GM19240 (cell line): Measurements from ENCODE around the gene MAN2A2.
A peak's percentile ranks its signal among the peaks of the same experiment; 100 is the strongest.

ENCODE experiments used
- DNase-seq: peaks from one replicate; pipeline ENCODE4 v3.0.0; 2011; ENCODE audit warnings: low spot score; ENCODE audit not compliant: insufficient read length

The MAN2A2 gene

DNA sequence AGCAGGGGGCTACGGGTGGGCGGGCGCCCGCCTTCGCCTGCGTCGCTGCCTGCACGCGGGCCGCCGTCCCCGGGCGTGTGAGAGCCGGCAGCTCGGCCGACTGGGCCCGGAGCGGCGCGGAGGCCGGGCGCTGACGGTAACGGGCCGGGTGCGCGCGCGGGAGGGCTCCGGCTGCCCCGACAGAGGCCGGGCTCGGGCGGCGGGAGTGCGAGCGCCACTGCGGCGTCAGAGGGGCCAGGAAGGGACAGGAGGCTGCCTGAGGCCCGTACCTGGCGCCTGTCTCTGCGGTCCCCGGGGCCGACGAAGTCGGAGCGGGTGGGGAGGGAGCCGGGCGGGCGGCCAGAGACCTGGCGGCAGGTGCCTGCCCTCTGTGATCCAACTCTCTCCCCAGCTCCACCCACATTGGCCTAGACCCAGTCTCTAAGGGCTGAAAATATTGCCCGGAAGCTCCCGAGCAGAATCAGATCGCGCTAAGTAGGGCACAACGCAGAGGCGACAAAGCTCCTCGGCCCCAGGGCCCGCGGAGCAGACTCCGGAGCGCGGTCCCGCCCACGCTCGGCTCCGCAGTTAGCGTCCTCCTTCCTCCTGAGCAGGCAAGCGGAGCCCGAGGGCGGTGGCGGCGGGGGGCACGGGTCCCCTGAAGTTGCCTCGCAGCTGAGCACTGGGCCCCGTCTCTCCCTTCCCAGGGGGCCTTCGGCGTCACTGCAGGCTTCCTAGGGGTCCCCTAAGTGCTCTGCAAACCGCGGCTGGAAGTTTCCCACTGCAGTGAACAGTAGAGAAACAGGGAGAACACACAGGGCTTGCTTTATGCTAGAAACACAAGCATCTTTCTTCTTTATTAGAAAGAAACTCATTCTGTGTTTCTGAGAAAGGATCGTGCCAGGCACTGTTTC is at the start of gene MAN2A2:
MAN2A2 (plus strand) TSS at position 463 of the 893 bp plus-strand sequence. CDS start 906 bp downstream, outside the sequence.
- DNase-seq = peak; percentile 94

DNA sequence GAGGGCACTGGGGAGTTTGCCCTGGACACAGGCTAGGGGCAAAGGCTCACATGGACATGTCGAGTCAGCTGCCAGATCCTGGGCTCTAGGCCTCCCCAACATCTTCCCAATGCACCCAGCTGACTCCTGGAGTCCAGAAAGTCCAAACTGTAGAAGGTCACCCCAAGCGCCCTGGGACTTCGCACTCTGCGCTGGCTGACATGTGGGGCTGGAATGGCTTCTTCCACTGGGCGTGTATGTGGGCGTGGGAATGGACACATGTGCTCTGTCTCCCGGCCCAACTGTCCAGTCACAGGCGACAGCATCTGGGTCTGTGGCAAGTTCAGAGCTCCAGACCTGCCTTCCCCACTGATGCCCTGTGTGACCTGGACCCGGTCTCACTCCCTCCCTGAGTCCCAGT is 48.0 kb upstream of the MAN2A2 start:
- DNase-seq = no peak

DNA sequence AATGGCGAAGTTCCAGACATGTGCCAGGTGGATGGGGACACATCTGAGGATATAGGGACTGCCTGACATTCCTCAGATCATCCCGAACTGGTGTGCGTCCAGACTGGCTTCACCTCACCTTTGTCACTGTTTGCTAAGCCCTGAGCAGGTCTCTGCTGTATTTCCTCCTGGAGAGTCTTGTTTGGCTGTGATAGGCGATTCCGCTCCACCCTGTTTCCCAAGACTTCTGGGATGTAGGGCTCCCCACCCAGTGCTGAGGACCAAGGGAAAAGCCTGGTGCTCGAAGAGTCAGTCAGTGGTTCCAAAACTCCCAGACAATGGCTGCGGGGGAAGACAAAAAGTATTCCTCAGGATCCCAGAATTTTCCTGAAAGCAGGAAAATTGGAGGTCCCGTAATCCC is 45.8 kb upstream of the MAN2A2 start:
- no peak for DNase-seq

DNA sequence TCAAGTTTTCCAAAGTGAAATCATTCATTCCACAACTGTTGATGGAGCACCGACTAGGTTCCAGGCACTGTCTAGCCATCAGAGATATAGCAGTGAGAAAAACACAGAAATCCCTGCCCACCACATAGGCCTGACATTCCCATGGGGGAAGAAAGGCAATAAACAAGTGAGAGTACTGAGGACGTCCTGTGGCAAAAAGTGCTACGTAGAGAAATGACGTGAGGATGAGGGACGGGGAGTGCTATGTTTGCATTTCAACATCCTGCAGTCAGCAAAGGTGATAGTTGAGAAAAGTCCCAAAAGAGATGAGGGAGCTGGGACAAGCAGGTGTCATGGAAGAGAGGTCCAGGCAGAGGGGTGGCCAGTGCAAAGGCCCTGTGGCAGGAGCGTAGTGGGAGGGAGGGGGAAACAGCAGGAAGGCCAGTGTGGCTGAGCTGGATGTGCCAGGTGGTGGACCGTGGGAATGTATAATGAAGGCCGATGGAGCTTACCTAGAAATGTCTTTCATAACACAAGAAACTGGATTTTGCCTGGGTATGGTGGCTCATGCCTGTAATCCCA is 45.1 kb upstream of the MAN2A2 start:
- DNase-seq = no peak

DNA sequence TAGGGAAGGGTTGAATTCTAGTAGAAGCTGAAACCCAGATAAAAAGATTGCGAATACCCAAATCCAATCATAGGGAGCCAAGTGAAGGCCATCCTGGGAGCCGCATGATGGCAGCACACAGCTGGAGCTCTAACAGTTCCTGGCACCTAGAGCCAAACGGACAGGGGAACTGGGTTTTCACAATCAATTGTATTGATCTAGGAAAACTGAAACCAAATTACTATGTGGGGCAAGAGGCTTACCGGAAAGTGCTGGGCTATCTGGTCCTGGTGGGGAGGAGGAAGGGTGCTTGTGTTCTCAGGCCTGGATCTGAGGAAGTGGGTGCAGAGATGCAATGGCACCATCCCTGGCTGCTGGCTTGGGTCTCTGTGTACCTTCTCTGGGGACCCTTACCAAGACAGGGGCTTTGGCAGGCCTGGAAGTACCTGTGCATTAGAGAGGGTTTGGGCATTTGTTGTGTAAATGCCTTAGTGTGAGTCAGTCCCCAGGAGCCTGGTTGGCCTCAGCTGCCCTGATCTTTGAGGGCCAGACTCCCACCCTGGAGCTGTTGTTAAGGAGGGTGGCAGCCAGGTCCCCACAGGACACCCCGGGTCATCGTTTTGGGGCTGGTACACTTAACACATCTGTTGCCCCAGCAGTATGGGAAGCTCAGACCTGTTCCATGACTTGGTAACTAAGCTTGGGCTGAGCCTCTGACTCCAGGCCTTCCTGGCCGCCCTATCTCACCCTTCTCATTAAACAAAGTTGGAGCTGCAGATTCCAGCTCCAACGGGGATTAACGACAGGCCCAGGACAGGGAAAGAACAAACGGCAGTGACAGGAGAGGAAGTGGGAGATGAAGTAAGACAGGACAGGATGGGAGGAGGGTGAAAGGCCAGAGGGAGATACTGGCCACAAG is 43.6 kb upstream of the MAN2A2 start:
- no peak for DNase-seq

DNA sequence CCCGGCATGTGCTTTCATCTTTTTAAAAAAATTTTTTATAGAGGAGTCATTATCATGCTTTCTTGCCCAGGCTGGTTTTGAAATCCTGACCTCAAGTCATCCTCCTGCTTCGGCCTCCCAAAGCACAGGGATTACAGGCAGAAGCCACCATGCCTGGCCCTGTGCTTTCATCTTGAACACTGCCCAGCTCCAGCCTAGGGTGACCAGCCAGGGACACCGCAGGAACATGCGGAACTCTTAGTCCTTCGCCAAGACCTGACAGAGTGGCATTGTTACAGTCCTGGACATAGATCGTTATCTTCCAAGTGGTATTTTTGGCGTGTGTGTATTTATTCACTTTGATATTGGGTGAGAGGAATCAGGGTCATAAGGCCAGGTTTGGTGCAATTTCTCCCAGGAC is 42.7 kb upstream of the MAN2A2 start:
- DNase-seq = no peak

DNA sequence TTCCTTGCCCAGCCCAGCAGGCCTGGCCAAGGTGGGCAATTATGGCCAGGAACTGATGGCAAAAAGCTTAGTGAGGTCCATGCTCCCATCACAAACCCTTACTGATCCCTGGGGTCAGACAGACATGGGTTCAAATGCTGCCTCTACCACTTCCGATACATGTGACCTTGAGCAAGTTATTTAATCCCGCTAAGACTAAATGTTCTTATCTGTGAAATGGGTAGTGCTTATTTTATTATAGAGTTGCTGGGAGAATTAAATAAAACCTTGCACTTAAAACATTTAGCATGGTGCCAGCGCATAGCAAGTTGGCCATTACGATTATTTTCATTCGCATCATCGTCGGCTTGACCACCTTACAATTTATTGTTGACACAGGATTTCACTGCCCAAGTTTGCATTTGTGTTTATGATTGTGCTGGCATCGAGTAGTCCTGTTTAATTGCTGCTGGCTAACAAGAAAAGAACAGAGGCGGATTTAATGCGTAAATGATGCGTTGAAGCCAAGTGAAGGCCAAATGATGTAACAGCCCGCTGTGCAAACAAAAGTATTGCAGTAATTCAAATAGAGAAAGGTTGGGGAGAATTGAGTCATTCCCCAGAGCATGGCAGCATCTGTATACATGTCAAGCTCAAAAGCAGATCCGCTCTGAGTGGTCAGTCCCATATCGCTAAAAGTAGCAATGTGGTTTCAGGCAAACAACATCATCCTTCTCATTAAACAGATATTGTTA is 42.0 kb upstream of the MAN2A2 start:
- DNase-seq = no peak

DNA sequence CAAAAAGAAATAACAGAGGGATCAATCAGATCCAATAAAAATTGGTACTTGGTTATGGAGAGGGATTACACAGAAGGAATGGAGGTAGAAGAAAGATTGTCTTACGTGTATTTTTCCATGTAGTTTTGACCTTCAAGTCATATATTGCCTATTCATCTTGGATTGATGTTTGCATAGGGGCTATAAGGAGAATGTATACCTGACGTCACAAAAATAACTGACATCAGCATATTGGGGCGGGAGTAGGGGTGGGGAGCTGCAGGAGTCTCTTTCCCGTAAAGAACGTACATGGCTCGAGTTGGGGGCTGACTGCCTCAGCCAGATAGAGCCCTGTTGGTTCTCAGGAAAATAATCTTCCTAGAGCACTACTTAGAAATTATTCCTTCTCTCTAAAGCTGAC is 40.6 kb upstream of the MAN2A2 start:
- no peak for DNase-seq

DNA sequence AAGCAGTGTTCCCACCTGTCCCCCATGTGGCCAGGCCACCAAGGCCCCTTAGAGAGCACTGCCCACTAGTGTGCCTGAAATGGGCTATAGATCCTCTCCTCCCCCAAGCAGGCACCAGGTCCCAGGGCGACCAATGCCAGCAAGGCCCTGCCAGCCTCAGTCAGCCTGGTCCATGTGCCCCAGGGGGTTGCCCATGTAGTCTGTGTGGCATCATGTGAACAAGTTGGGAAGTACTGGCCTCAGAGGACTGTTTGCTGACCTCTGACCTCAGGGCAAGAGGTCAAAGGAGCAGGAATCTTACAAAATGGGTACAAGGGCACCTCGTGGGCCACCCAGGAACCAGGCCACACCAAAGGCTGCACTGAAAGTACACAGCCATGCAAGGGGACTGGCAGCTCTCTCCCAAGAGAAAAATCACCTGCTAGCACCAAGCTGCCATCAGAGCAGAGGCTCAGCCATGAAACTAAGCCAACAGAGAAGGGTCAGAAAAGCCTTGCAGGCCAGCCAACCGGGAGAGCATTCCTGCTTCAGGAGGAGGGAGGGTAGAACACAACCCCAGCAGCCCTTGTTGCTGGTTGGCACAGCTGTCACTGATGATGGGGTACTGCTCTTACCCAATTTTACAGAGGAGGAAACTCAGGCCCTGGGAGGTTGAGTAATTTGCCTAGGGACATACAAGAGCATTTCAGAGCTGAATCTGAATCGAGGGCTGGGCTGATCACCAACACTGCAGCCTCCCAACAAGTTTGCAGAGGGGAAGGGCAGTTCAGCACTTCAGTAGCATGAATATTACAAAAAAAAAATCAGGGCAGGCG is 39.9 kb upstream of the MAN2A2 start:
- no peak for DNase-seq

DNA sequence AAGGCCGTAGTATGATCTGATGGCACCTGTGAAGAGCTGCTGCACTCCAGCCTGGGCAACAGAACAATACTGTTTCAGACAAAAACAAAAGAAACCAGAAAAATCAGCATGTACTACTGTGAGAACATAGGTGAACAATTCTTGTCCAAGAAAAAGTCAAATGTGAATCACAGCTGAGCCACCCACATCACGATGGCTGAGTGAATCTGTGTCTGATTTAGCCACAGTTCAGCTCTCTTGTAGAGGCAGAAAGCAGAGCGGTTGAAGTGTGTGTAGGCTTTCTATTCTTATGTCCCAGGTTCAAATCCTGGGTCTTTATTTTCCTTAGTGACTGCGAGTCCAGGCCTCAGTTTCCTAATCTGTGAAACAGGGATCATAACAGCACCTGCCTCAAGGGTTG is 39.1 kb upstream of the MAN2A2 start:
- DNase-seq = no peak

DNA sequence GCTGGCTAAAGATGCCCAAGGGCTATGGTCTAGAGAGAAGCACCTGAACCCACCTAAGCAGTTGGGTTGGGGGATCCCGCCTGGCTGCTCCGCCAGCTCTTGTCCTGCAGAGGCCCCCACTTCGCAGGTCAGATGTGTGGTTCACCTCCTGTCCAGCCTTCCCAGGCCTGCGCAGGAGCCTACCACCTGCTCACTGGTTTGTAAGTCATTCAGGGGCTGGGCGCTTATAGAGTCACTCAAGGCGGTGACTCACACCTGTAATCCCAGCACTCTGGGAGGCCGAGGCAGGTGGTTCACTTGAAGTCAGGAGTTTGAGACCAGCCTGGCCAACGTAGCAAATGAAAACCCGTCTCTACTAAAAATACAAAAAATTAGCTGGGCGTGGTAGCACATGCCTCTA is 38.6 kb upstream of the MAN2A2 start:
- DNase-seq = no peak

DNA sequence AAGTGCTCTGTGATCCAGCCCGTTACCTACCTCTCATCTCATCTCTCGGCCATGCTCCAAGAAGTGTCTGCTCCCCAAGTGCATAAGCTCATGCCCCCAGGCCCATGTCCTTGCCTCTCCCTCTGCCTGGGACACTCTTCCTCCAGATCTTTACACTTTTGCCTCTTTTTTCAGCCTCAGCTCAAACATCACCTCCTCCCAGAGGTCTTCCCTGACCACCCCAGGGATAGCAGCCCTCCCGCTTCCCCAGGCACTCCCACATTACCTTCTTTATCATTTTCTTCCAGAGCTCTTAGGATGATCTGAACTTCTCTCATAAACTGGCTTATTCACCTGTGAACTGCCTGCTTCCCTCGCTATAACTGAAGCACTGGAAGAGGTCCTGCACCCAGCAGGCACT is 37.4 kb upstream of the MAN2A2 start:
- DNase-seq = no peak

DNA sequence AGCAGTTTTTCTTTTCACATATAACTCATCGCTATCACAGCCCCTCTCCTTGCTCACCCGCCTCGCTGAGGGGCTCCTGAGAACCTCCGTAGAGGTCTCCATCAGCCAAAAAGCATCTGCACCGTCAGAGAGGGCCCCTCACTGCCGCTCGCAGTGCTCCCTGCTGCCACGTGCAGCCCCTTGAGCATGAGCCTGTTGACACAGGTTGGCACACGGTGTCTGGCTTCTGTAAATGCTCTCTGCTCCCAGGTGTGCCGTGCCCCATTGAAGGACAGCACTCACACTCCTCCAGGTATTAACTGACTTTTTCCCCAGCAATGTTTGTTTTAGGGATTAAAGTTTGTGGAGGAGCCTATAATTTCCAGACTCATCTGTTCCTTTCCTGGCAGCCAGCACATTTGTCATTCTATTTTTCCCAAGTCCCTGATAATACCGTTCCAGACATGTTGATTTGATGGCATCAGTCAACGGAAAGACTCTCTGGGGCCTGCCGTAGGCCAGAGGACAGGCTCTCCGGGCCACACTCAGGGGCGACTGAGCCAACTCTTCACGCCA is 36.9 kb upstream of the MAN2A2 start:
- DNase-seq = no peak

DNA sequence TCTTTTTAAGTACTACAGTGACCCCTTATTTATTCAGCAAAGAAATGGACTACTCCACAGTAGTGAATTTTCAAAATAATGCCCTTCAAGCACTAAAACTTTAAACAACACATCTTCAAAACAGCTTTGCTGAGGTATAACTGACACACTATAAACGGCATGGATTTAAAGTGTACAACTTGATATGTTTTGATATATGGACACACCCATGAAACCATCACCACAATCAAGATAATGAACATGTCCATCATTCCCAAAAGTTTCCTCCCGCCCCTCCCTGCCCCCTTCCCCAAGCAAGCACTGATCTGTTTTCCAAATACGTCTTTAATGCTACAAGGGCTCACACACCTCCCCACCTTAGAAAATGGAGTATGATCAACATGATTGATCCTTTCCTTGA is 36.3 kb upstream of the MAN2A2 start:
- DNase-seq = no peak

DNA sequence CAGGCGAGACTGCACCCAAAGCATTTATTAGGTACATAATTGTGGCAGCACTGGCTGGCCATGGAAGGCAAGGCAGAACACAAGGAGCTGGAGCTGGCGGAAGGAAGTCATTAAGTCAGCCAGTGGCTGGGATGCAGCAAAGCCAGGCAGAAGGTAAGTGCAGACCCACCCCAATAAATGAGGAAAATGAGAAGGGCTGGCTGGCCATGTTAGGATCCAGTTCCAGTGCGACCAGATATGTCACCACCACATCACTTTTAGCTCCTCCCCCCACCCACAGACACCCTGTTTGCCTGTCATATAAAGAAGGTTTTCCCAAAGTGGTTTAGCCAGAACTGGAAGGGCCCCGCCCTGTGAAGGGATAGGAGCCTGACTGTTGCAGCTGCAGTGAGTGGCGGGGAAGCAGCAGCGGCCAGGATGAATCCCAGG is 34.8 kb upstream of the MAN2A2 start, which contains the start of gene FURIN:
FURIN (plus strand) TSS at position 328 of the 429 bp plus-strand sequence. CDS start 7,153 bp downstream, outside the sequence.
- DNase-seq = no peak

DNA sequence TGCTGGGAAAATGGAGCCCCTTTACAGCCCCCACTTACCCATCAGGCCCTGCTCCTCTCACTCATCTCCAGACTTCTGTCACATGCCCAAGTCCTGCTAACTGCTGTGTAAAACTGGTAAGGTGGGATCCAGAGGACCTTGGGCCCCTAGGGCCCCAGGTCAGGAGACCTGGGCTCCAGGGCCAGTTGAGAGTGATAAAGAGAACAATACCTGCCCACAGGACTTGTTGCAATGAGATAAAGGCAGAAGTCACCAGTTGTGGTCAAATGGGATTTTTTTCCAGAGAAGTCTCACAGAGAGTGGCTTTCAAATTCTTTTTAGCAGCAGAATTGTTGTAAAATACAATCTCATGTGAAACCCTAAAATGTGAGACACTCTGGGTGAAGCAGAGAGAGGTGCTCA is 34.0 kb upstream of the MAN2A2 start:
- no peak for DNase-seq

DNA sequence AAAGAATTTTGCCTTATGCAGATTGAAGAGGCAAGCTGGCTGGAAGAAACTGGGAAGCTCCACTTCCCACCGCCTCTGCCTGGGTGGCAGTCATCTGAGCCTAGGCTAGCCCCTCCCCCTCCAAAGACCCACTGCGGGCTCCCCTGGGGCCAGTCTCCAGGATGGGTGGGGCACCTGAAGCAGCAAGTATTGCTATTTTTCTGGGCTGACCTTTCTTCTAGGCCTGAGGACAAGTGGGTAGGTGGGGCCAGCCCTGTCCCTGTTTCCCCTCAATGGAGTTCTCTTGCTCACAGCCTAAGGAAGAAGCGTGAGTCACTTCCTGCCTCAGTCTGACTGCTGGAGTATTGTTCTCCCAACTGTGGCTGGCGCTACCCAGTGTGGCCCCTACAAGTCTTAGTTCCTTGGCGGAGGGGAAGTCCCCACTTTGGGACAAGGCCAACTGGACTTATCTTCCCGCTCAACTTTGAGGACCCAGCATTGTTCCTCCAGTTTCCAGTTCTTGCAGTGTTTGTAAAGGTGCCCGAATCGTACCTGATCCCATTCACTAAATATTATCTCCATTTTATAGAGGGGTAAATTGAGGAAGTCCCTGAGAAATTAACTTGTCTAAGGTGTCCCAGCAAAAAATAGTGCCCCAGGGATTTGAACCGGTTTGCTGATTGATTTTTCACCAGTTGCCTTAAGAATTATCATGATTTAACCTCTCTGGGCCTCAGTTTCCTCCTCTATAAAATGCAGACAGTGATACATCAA is 33.3 kb upstream of the MAN2A2 start:
- no peak for DNase-seq

DNA sequence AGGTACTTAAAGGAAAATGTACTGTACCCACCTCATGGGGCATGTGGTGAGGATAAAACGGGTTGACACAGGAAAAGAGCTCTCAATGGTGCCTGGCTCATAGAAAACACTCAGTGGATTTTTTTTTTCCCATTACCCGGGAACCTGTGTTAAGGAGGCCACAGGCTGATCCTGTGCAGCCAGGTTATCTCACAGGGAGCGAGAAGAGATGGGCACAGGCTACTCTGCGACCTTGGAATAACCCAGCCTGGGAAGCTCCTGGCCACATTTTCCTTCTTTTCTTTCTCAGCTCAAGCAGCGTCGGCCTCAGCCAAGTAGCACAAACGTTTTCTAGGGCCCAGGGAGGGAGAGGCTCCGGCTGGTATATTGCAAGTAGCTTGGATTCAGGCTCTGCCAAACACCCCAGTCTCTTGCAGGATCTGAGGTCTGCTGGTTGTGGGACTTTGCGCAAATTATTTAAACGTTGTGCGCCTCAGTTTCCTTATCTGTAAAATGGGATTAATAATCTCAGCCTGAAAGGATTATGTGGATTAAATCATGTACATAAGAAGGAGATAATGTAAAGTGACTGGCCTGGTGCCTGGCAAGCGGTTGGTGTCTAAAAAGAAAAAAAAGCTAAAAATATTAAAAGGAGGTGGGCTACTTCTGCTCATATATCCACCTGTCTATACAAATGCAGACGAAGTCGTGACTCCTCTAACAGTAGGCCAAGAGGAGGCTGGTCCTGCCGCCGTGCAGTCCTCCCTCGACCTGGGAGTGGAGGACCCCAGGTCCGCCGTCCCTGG is 32.6 kb upstream of the MAN2A2 start:
- DNase-seq = no peak
